WTC11 (cell line): ENCODE data around the gene LOC128125822.

ENCODE experiments used
- ATAC-seq: fragments of 200-7000 bp; cut with Tn5 transposase; 2 replicates; pipeline ENCODE4 v1.10.0; 2021; ENCODE audit warnings: mild to moderate bottlenecking, moderate library complexity
- CTCF ChIA-PET: fragments of 300-600 bp; sonication (Branson Sonifier 250); formaldehyde crosslinking; loops from one replicate; lab custom pipeline; 2021; ENCODE audit warnings: antibody characterized with exemption; lab: Charles Lee
- POLR2A ChIA-PET: fragments of 350-600 bp; sonication (Branson Sonifier 250); formaldehyde crosslinking; loops from one replicate; lab custom pipeline; 2021; ENCODE audit warnings: antibody characterized with exemption; lab: Charles Lee
- DNase-seq: peaks from one replicate; pipeline ENCODE4 v3.0.0; 2021; ENCODE audit warnings: low spot score
- H3K27ac Mint-ChIP-seq: 2 replicates; pipeline ENCODE4 v1.8.0; 2021; ENCODE audit warnings: mixed read lengths
- H3K27me3 Mint-ChIP-seq: 2 replicates; pipeline ENCODE4 v1.8.0; 2021; ENCODE audit warnings: low read depth, mild to moderate bottlenecking, moderate library complexity, mixed read lengths
- H3K36me3 Mint-ChIP-seq: 2 replicates; pipeline ENCODE4 v1.8.0; 2021; ENCODE audit warnings: mixed read lengths
- H3K4me1 Mint-ChIP-seq: 2 replicates; pipeline ENCODE4 v1.8.0; 2022; ENCODE audit warnings: mixed read lengths
- H3K4me3 Mint-ChIP-seq: 2 replicates; pipeline ENCODE4 v1.8.0; 2021; ENCODE audit warnings: mild to moderate bottlenecking, moderate library complexity, mixed read lengths
- H3K9me3 Mint-ChIP-seq: 2 replicates; pipeline ENCODE4 v1.8.0; 2021; ENCODE audit warnings: mixed read lengths
- ATF1 ChIP-seq: sonication (generic); formaldehyde crosslinking; IDR thresholded peaks from 2 replicates; pipeline ENCODE4 v1.8.1; 2023; ENCODE audit warnings: mild to moderate bottlenecking, moderate library complexity, missing genetic modification reagents
- EMX1 ChIP-seq: fragments of 250-450 bp; sonication (Bioruptor Pico); IDR thresholded peaks from 2 replicates; pipeline ENCODE4 v1.8.0; 2021; ENCODE audit warnings: mild to moderate bottlenecking
- KAT7 ChIP-seq: sonication (generic); formaldehyde crosslinking; IDR thresholded peaks from 2 replicates; pipeline ENCODE4 v1.8.1; 2023; ENCODE audit warnings: missing genetic modification reagents, mild to moderate bottlenecking, borderline replicate concordance
- NFATC4 ChIP-seq: fragments of 250-450 bp; sonication (Bioruptor Pico); IDR thresholded peaks from 2 replicates; pipeline ENCODE4 v1.9.0; 2021; ENCODE audit warnings: mild to moderate bottlenecking
- NR3C1 ChIP-seq: sonication (generic); formaldehyde crosslinking; conservative IDR thresholded peaks from 2 replicates; pipeline ENCODE4 v1.8.1; 2023; ENCODE audit warnings: low read depth, mild to moderate bottlenecking, missing genetic modification reagents
- OVOL2 ChIP-seq: fragments of 250-450 bp; sonication (Bioruptor Pico); IDR thresholded peaks from 2 replicates; pipeline ENCODE4 v1.9.0; 2021; ENCODE audit warnings: mild to moderate bottlenecking, borderline replicate concordance
- SMAD3 ChIP-seq: sonication (generic); formaldehyde crosslinking; IDR thresholded peaks from 2 replicates; pipeline ENCODE4 v1.8.0; 2022; ENCODE audit warnings: missing genetic modification reagents, mild to moderate bottlenecking, borderline replicate concordance
- SP1 ChIP-seq: sonication (generic); formaldehyde crosslinking; conservative IDR thresholded peaks from 2 replicates; pipeline ENCODE4 v1.8.1; 2022; ENCODE audit warnings: missing genetic modification reagents
- TCF7 ChIP-seq: sonication (generic); formaldehyde crosslinking; IDR thresholded peaks from 2 replicates; pipeline ENCODE4 v1.8.0; 2022; ENCODE audit warnings: mild to moderate bottlenecking, low read depth, missing genetic modification reagents, moderate library complexity
- ZNF219 ChIP-seq: sonication (generic); formaldehyde crosslinking; IDR thresholded peaks from 2 replicates; pipeline ENCODE4 v1.8.0; 2023; ENCODE audit warnings: missing genetic modification reagents, mild to moderate bottlenecking, borderline replicate concordance
- ZNF232 ChIP-seq: sonication (generic); formaldehyde crosslinking; IDR thresholded peaks from 2 replicates; pipeline ENCODE4 v1.8.0; 2022; ENCODE audit warnings: mild to moderate bottlenecking, missing genetic modification reagents
- ZNF317 ChIP-seq: sonication (generic); formaldehyde crosslinking; IDR thresholded peaks from 2 replicates; pipeline ENCODE4 v1.8.1; 2023; ENCODE audit warnings: low read depth, mild to moderate bottlenecking, moderate library complexity, missing genetic modification reagents, borderline replicate concordance
- TF ChIP-seq, protein P1 (sequence below): sonication (generic); formaldehyde crosslinking; IDR thresholded peaks from 2 replicates; pipeline ENCODE4 v1.8.0; 2023; ENCODE audit warnings: mild to moderate bottlenecking, missing genetic modification reagents
- TF ChIP-seq, protein P2 (sequence below): fragments of 250-450 bp; sonication (Bioruptor Pico); IDR thresholded peaks from 2 replicates; pipeline ENCODE4 v1.9.0; 2021; ENCODE audit warnings: moderate library complexity, mild to moderate bottlenecking, inconsistent platforms, borderline replicate concordance
- TF ChIP-seq, protein P3 (sequence below): sonication (generic); formaldehyde crosslinking; IDR thresholded peaks from 2 replicates; pipeline ENCODE4 v1.8.1; 2022; ENCODE audit warnings: low read depth, missing genetic modification reagents, borderline replicate concordance
- TF ChIP-seq, protein P4 (sequence below): sonication (generic); formaldehyde crosslinking; conservative IDR thresholded peaks from 2 replicates; pipeline ENCODE4 v1.8.1; 2022; ENCODE audit warnings: mild to moderate bottlenecking, missing genetic modification reagents
- TF ChIP-seq, protein P5 (sequence below): sonication (generic); formaldehyde crosslinking; IDR thresholded peaks from 2 replicates; pipeline ENCODE4 v1.8.1; 2023; ENCODE audit warnings: mild to moderate bottlenecking, missing genetic modification reagents, moderate library complexity
- TF ChIP-seq, protein P6 (sequence below): sonication (generic); formaldehyde crosslinking; IDR thresholded peaks from 2 replicates; pipeline ENCODE4 v1.8.1; 2022; ENCODE audit warnings: mild to moderate bottlenecking, moderate library complexity, missing genetic modification reagents
- TF ChIP-seq, protein P7 (sequence below): sonication (generic); formaldehyde crosslinking; conservative IDR thresholded peaks from 2 replicates; pipeline ENCODE4 v1.8.1; 2023; ENCODE audit warnings: mild to moderate bottlenecking, low read depth, missing genetic modification reagents, moderate library complexity

The LOC128125822 gene

DNA sequence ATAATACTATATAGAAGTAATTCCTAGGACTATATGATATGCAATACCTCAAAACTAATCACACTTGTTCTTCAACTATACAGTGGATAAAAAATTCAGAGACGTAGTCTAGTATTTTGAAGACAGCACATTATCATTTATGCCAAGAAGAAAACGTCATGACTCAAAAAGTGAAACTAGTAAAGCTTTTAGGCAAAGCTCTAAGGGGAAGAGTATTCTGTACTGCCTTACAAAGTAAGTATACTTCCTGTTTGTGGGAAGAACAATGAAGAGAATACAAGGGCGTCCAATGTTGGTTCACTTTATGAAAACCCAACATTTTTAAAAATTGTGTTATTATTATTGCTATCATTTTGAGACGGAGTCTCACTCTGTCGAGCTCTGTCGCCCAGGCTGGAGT, 27.9 kb downstream of the LOC128125822 start:
- TF ChIP-seq EMX1 (CRISPR knock-in tag) (no peak), ZNF317 (CRISPR knock-in tag) (no peak), SMAD3 (CRISPR knock-in tag) (no peak), TCF7 (no peak), OVOL2 (CRISPR knock-in tag) (no peak)
- TF ChIP-seq, protein P1, sequence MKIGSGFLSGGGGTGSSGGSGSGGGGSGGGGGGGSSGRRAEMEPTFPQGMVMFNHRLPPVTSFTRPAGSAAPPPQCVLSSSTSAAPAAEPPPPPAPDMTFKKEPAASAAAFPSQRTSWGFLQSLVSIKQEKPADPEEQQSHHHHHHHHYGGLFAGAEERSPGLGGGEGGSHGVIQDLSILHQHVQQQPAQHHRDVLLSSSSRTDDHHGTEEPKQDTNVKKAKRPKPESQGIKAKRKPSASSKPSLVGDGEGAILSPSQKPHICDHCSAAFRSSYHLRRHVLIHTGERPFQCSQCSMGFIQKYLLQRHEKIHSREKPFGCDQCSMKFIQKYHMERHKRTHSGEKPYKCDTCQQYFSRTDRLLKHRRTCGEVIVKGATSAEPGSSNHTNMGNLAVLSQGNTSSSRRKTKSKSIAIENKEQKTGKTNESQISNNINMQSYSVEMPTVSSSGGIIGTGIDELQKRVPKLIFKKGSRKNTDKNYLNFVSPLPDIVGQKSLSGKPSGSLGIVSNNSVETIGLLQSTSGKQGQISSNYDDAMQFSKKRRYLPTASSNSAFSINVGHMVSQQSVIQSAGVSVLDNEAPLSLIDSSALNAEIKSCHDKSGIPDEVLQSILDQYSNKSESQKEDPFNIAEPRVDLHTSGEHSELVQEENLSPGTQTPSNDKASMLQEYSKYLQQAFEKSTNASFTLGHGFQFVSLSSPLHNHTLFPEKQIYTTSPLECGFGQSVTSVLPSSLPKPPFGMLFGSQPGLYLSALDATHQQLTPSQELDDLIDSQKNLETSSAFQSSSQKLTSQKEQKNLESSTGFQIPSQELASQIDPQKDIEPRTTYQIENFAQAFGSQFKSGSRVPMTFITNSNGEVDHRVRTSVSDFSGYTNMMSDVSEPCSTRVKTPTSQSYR, result no peak
- TF ChIP-seq, protein P2, sequence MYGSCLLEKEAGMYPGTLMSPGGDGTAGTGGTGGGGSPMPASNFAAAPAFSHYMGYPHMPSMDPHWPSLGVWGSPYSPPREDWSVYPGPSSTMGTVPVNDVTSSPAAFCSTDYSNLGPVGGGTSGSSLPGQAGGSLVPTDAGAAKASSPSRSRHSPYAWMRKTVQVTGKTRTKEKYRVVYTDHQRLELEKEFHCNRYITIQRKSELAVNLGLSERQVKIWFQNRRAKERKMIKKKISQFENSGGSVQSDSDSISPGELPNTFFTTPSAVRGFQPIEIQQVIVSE (CRISPR knock-in tag), result no peak
- TF ChIP-seq, protein P3, sequence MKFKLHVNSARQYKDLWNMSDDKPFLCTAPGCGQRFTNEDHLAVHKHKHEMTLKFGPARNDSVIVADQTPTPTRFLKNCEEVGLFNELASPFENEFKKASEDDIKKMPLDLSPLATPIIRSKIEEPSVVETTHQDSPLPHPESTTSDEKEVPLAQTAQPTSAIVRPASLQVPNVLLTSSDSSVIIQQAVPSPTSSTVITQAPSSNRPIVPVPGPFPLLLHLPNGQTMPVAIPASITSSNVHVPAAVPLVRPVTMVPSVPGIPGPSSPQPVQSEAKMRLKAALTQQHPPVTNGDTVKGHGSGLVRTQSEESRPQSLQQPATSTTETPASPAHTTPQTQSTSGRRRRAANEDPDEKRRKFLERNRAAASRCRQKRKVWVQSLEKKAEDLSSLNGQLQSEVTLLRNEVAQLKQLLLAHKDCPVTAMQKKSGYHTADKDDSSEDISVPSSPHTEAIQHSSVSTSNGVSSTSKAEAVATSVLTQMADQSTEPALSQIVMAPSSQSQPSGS (CRISPR knock-in tag), result no peak
- TF ChIP-seq, protein P4, sequence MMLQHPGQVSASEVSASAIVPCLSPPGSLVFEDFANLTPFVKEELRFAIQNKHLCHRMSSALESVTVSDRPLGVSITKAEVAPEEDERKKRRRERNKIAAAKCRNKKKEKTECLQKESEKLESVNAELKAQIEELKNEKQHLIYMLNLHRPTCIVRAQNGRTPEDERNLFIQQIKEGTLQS (CRISPR knock-in tag), result no peak
- TF ChIP-seq, protein P5, sequence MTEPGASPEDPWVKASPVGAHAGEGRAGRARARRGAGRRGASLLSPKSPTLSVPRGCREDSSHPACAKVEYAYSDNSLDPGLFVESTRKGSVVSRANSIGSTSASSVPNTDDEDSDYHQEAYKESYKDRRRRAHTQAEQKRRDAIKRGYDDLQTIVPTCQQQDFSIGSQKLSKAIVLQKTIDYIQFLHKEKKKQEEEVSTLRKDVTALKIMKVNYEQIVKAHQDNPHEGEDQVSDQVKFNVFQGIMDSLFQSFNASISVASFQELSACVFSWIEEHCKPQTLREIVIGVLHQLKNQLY, result no peak
- no peak for DNase-seq
- ATAC-seq, result no peak
- ChIA-PET POLR2A (interaction anchor here (0.8 kb wide), 1 partner anchor 26 kb away, joined by 6 read pairs; no protein-coding TSS in a partner anchor), CTCF (no interaction called here)
- H3K4me3 Mint-ChIP-seq, result no peak overlapping the region
- H3K27me3 Mint-ChIP-seq, result peaks cover 4% of the 10 kb centered on the region; the same call in 1 of the 2 replicates
- H3K36me3 Mint-ChIP-seq, result no peaks in the 10 kb centered on the region
- peaks cover 9% of the 10 kb centered on the region for H3K4me1 Mint-ChIP-seq
- no peaks in the 10 kb centered on the region; the same call in 1 of the 2 replicates for H3K9me3 Mint-ChIP-seq
- no peak overlapping the region for H3K27ac Mint-ChIP-seq

DNA sequence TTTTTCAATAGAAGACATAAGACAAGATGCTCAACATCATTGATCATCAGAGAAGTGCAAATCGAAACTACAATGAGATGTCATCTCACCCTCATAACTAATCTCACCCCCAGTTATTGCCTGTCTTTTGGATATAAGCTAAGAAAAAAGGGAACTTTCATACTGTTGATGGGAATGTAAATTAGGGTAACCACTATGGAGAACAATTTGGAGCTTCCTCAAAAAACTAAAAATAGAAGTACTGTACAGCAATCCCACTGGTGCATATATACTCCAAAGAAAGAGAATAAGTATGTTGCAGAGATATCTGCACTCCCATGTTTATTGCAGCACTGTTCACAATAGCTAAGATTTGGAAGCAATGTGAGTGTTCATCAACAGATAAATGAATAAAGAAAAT, 37.0 kb downstream of the LOC128125822 start:
- DNase-seq, result no peak
- no peak for TF ChIP-seq NR3C1 (CRISPR knock-in tag)
- no peak for TF ChIP-seq TCF7
- TF ChIP-seq, protein P6, sequence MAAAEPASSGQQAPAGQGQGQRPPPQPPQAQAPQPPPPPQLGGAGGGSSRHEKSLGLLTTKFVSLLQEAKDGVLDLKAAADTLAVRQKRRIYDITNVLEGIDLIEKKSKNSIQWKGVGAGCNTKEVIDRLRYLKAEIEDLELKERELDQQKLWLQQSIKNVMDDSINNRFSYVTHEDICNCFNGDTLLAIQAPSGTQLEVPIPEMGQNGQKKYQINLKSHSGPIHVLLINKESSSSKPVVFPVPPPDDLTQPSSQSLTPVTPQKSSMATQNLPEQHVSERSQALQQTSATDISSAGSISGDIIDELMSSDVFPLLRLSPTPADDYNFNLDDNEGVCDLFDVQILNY (CRISPR knock-in tag), result no peak
- no peak for TF ChIP-seq ZNF232 (CRISPR knock-in tag)
- TF ChIP-seq, protein P5, result no peak
- no peak for TF ChIP-seq SP1
- no peak for TF ChIP-seq KAT7 (CRISPR knock-in tag)
- TF ChIP-seq OVOL2 (CRISPR knock-in tag), result no peak
- TF ChIP-seq, protein P7, sequence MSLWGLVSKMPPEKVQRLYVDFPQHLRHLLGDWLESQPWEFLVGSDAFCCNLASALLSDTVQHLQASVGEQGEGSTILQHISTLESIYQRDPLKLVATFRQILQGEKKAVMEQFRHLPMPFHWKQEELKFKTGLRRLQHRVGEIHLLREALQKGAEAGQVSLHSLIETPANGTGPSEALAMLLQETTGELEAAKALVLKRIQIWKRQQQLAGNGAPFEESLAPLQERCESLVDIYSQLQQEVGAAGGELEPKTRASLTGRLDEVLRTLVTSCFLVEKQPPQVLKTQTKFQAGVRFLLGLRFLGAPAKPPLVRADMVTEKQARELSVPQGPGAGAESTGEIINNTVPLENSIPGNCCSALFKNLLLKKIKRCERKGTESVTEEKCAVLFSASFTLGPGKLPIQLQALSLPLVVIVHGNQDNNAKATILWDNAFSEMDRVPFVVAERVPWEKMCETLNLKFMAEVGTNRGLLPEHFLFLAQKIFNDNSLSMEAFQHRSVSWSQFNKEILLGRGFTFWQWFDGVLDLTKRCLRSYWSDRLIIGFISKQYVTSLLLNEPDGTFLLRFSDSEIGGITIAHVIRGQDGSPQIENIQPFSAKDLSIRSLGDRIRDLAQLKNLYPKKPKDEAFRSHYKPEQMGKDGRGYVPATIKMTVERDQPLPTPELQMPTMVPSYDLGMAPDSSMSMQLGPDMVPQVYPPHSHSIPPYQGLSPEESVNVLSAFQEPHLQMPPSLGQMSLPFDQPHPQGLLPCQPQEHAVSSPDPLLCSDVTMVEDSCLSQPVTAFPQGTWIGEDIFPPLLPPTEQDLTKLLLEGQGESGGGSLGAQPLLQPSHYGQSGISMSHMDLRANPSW (CRISPR knock-in tag), result no peak
- no peak for TF ChIP-seq ATF1 (CRISPR knock-in tag)
- no peak for TF ChIP-seq ZNF317 (CRISPR knock-in tag)
- TF ChIP-seq NFATC4 (CRISPR knock-in tag), result no peak
- TF ChIP-seq ZNF219 (CRISPR knock-in tag), result no peak
- H3K36me3 Mint-ChIP-seq, result 0 out of 2 replicates have a peak, but pooled peaks cover 2% of the 10 kb centered on the region
- no peak overlapping the region for H3K27ac Mint-ChIP-seq
- POLR2A ChIA-PET, result no interaction called here
- CTCF ChIA-PET, result interaction anchor here (1.0 kb wide), 1 partner anchor 11 kb away, joined by 8 read pairs; no protein-coding TSS in a partner anchor
- no peak for ATAC-seq
- peaks cover 4% of the 10 kb centered on the region; the same call in 1 of the 2 replicates for H3K27me3 Mint-ChIP-seq
- no peak overlapping the region for H3K4me3 Mint-ChIP-seq
- H3K4me1 Mint-ChIP-seq, result no peaks in the 10 kb centered on the region
- H3K9me3 Mint-ChIP-seq, result peaks cover 21% of the 10 kb centered on the region
